H1 (cell line): ENCODE measurements around the gene KIT. TPM values are rescaled to one million over a fixed set of nuclear protein-coding genes. Genes with fewer than 3 reads are reported as not detected.

Experiments
- CTCF ChIA-PET: fragments of 300-600 bp; sonication (Branson Sonifier 250); formaldehyde crosslinking; loops from one replicate; lab custom pipeline; 2021; ENCODE audit not compliant: partially characterized antibody; lab: Charles Lee
- POLR2A ChIA-PET: fragments of 300-600 bp; sonication (Branson Sonifier 250); formaldehyde crosslinking; loops from one replicate; lab custom pipeline; 2021; ENCODE audit warnings: inconsistent platforms; ENCODE audit not compliant: partially characterized antibody; lab: Charles Lee
- DNase-seq, 2 experiments: peaks; one replicate each; pipeline versions ENCODE4 v3.0.0 to v3.0.0-alpha.2; 2010 to 2022; ENCODE audit warnings: low spot score in 2 of 2, low read depth in 1 of 2, mixed read lengths in 1 of 2
- FAIRE-seq: peaks from 2 replicates; lab custom pipeline; 2011; peaks lifted over from hg19 to GRCh38; lab: Jason Lieb, UNC
- H2AFZ ChIP-seq: 2 replicates; pipeline ENCODE4 v1.8.1; 2012; ENCODE audit warnings: low read length, inconsistent platforms
- H2AK5ac ChIP-seq: 2 replicates; pipeline ENCODE4 v1.6.1; 2013; ENCODE audit warnings: low read depth, low read length
- H2BK120ac ChIP-seq: replicated peaks from 2 replicates; pipeline ENCODE3; 2013; ENCODE audit warnings: low read depth, low read length, inconsistent platforms
- H2BK12ac ChIP-seq: 2 replicates; pipeline ENCODE4 v1.6.1; 2013; ENCODE audit warnings: low read depth, low read length
- H2BK15ac ChIP-seq: 2 replicates; pipeline ENCODE4 v1.6.1; 2013; ENCODE audit warnings: low read length
- H2BK20ac ChIP-seq: 2 replicates; pipeline ENCODE4 v1.6.1; 2013; ENCODE audit warnings: low read length
- H2BK5ac ChIP-seq: 2 replicates; pipeline ENCODE4 v1.6.1; 2013; ENCODE audit warnings: low read depth, low read length
- H3K14ac ChIP-seq: 2 replicates; pipeline ENCODE4 v1.6.1; 2013; ENCODE audit warnings: inconsistent platforms; ENCODE audit not compliant: insufficient read length
- H3K18ac ChIP-seq: 2 replicates; pipeline ENCODE4 v1.6.1; 2013; ENCODE audit warnings: low read length; ENCODE audit errors: extremely low read depth
- H3K23ac ChIP-seq: 2 replicates; pipeline ENCODE4 v1.6.1; 2013; ENCODE audit warnings: inconsistent platforms; ENCODE audit not compliant: insufficient read length
- H3K23me2 ChIP-seq: 2 replicates; pipeline ENCODE4 v1.6.1; 2013; ENCODE audit warnings: low read depth, low read length
- H3K27ac ChIP-seq: 2 replicates; pipeline ENCODE4 v1.6.1; 2011; ENCODE audit warnings: low read depth, low read length, inconsistent platforms
- H3K27me3 ChIP-seq, 4 experiments: replicated peaks in 1 of 4; 1 replicate in 1 of 4; 2 replicates in 3 of 4; pipeline versions ENCODE4 v1.6.1 to v1.8.1; 2011 to 2013; ENCODE audit warnings: low read length in 3 of 4, mild to moderate bottlenecking in 3 of 4, inconsistent platforms in 2 of 4, mixed read lengths in 2 of 4, moderate library complexity in 1 of 4; ENCODE audit not compliant: control insufficient read depth in 3 of 4, insufficient read depth in 3 of 4; ENCODE audit errors: extremely low read depth in 1 of 4
- H3K36me3 ChIP-seq, 4 experiments: 2 replicates each; pipeline versions ENCODE4 v1.6.1 to v1.8.1; 2011 to 2013; ENCODE audit warnings: mild to moderate bottlenecking in 4 of 4, low read length in 3 of 4, moderate library complexity in 2 of 4, control low read depth in 1 of 4, inconsistent platforms in 1 of 4; ENCODE audit not compliant: insufficient read depth in 4 of 4, control insufficient read depth in 2 of 4
- H3K4ac ChIP-seq: replicated peaks from 2 replicates; pipeline ENCODE3; 2013; ENCODE audit warnings: low read length, low read depth, mixed read lengths, inconsistent platforms; ENCODE audit not compliant: insufficient read length
- H3K4me1 ChIP-seq, 4 experiments: replicated peaks in 1 of 4; 1 replicate in 1 of 4; 2 replicates in 3 of 4; pipeline versions ENCODE4 v1.6.1 to v1.8.1; 2011 to 2013; ENCODE audit warnings: low read length in 3 of 4, inconsistent platforms in 2 of 4, mixed read lengths in 1 of 4; ENCODE audit not compliant: insufficient read depth in 4 of 4, control insufficient read depth in 3 of 4
- H3K4me2 ChIP-seq, 2 experiments: 2 replicates each; pipeline versions ENCODE4 v1.6.1 to v1.8.1; 2011 to 2013; ENCODE audit warnings: low read depth in 2 of 2, low read length in 2 of 2, control low read depth in 1 of 2, inconsistent platforms in 1 of 2, mild to moderate bottlenecking in 1 of 2; ENCODE audit not compliant: insufficient read depth in 1 of 2
- H3K4me3 ChIP-seq, 4 experiments: fragments of 200-600, 300-600 bp in 1 of 4; sonication (generic), shearing (Covaris generic), sonication (Bioruptor Twin) in 1 of 4; 2 replicates each; pipeline versions ENCODE4 v1.5.1 to v1.8.1; 2011 to 2016; ENCODE audit warnings: low read length in 4 of 4, low read depth in 3 of 4, control low read depth in 2 of 4, inconsistent platforms in 2 of 4, mild to moderate bottlenecking in 2 of 4, mixed read lengths in 1 of 4, moderate library complexity in 1 of 4; ENCODE audit not compliant: insufficient read depth in 2 of 4; ENCODE audit errors: extremely low read depth in 1 of 4
- H3K56ac ChIP-seq: replicated peaks from 2 replicates; pipeline ENCODE3; 2013; ENCODE audit warnings: low read depth, mild to moderate bottlenecking, mixed read lengths, low read length, inconsistent platforms; ENCODE audit not compliant: insufficient read length
- H3K79me1 ChIP-seq: 2 replicates; pipeline ENCODE4 v1.6.1; 2013; ENCODE audit warnings: low read depth, low read length, control low read depth
- H3K79me2 ChIP-seq, 2 experiments: 2 replicates each; pipeline versions ENCODE4 v1.6.1 to v1.8.1; 2012 to 2013; ENCODE audit warnings: low read length in 2 of 2, mild to moderate bottlenecking in 2 of 2, inconsistent platforms in 1 of 2; ENCODE audit not compliant: insufficient read depth in 2 of 2, control insufficient read depth in 1 of 2
- H3K9ac ChIP-seq, 4 experiments: replicated peaks in 1 of 4; 1 replicate in 1 of 4; 2 replicates in 3 of 4; pipeline versions ENCODE4 v1.6.1 to v1.8.1; 2011 to 2013; ENCODE audit warnings: low read depth in 3 of 4, low read length in 3 of 4, control low read depth in 2 of 4, mild to moderate bottlenecking in 2 of 4, moderate library complexity in 2 of 4, inconsistent platforms in 1 of 4; ENCODE audit errors: extremely low read depth in 1 of 4
- H3K9me3 ChIP-seq, 2 experiments: 2 replicates each; pipeline versions ENCODE4 v1.6.1 to v1.8.1; 2012 to 2013; ENCODE audit warnings: mild to moderate bottlenecking in 2 of 2, moderate library complexity in 2 of 2, control low read depth in 1 of 2, inconsistent platforms in 1 of 2, low read depth in 1 of 2, low read length in 1 of 2, mixed read lengths in 1 of 2; ENCODE audit not compliant: insufficient read depth in 2 of 2
- H4K20me1 ChIP-seq, 2 experiments: replicated peaks in 1 of 2; 2 replicates each; pipeline versions ENCODE3 to v1.8.1; 2011 to 2013; ENCODE audit warnings: inconsistent platforms in 2 of 2, low read length in 2 of 2, mild to moderate bottlenecking in 1 of 2; ENCODE audit not compliant: insufficient read depth in 2 of 2, control insufficient read depth in 1 of 2
- H4K5ac ChIP-seq: 2 replicates; pipeline ENCODE4 v1.6.1; 2013; ENCODE audit warnings: low read length, low read depth, mixed read lengths, inconsistent platforms; ENCODE audit not compliant: insufficient read length
- H4K8ac ChIP-seq: 2 replicates; pipeline ENCODE4 v1.8.0; 2013; ENCODE audit warnings: mild to moderate bottlenecking, moderate library complexity, low read length, inconsistent platforms; ENCODE audit not compliant: insufficient read depth; ENCODE audit errors: extremely low read depth
- H4K91ac ChIP-seq: replicated peaks from 2 replicates; pipeline ENCODE3; 2013; ENCODE audit warnings: low read length, mixed read lengths, inconsistent platforms; ENCODE audit not compliant: insufficient read length
- CBX8 ChIP-seq: fragments of 300-800, 300-1000 bp; sonication (generic); IDR thresholded peaks from 2 replicates; pipeline ENCODE4 v1.7.1; 2016; ENCODE audit warnings: low read depth, low read length, borderline replicate concordance
- CHD2 ChIP-seq: IDR thresholded peaks from 2 replicates; pipeline ENCODE4 v1.6.1; 2012; ENCODE audit warnings: low read length, improper control_type of control experiment
- HDAC2 ChIP-seq, 2 experiments: fragments of 300-600 bp in 1 of 2; sonication (generic) in 1 of 2; IDR thresholded peaks; 2 replicates each; pipeline ENCODE4 v1.6.1; 2011 to 2012; ENCODE audit warnings: low read depth in 2 of 2, low read length in 2 of 2, mild to moderate bottlenecking in 2 of 2, moderate library complexity in 2 of 2, borderline replicate concordance in 1 of 2, inconsistent platforms in 1 of 2
- KDM1A ChIP-seq: fragments of 200-600, 300-600 bp; sonication (generic); IDR thresholded peaks from 2 replicates; pipeline ENCODE4 v1.7.1; 2016; ENCODE audit warnings: mild to moderate bottlenecking, low read length, borderline replicate concordance
- KDM4A ChIP-seq: IDR thresholded peaks from one replicate; pipeline ENCODE4 v1.7.1; 2012; ENCODE audit warnings: low read depth, mild to moderate bottlenecking, moderate library complexity, low read length, inconsistent platforms; ENCODE audit not compliant: severe bottlenecking
- WGBS, 2 experiments: shearing (Covaris generic) in 1 of 2; methylation state at CpG; one replicate each; pipeline versions ENCODE4 v1.1.6 to v1.1.7; 2013 to 2015; ENCODE audit warnings: low lambda C conversion rate in 2 of 2, mixed read lengths in 2 of 2, inconsistent platforms in 1 of 2, low coverage in 1 of 2, missing lambda C conversion rate in 1 of 2; ENCODE audit not compliant: insufficient replicate concordance in 2 of 2, insufficient coverage in 1 of 2, insufficient read length in 1 of 2; ENCODE audit errors: extremely low coverage in 1 of 2, missing lambda C conversion rate in 1 of 2; 5-methylcytosine and 5-hydroxymethylcytosine counted together
- polyA plus RNA-seq, 7 experiments: library from polyadenylated mRNA; depleted of rRNA in 3 of 7; stranded (reverse) in 5 of 7; unstranded in 2 of 7; fragments of >200 nt in 5 of 7; fragments of 200-250 nt in 2 of 7; gene quantifications; 1 replicate in 5 of 7; 2 replicates in 1 of 7; 4 replicates in 1 of 7; pipeline versions ENCODE4 v1.2.1 to v1.2.3, GENCODE V29; 2011 to 2013; ENCODE audit warnings: missing spikeins in 2 of 7, mixed read lengths in 2 of 7
- total RNA-seq: library from RNA; stranded (reverse); fragmentation: NEBNext Ultra II Directional; extraction: Animal tissue kit (Norgen Biotek cat#: 25700); gene quantifications from 2 replicates; pipeline ENCODE4 v1.2.1, GENCODE V29; 2021

Gene KIT
- total and polyA plus RNA-seq, 2 of the 8 experiments (the other 6 are each of a cell fraction or from before 2014, with no cell fraction given): 14.4 to 24.8 TPM

- H3K27me3 ChIP-seq: no peaks in the 10 kb centered on the region
- POLR2A ChIA-PET: no interaction called here
- CTCF ChIA-PET: no interaction called here
- TF ChIP-seq CHD2: no peak
- no peak for TF ChIP-seq CBX8
- TF ChIP-seq KDM1A: no peak
- TF ChIP-seq KDM4A: no peak
- no peak for TF ChIP-seq HDAC2 (IDR thresholded peaks at IDR 0.05; ENCODE audit: borderline replicate concordance in 1 of 2, low read depth in 2 of 2, low read length in 2 of 2)
These were observed 72.8 kb downstream of the KIT start for GRCh38 chr4:54730581-54730980.

More at GRCh38 chr4:54730581-54730980, 72.8 kb downstream of the KIT start:
- Histone ChIP-seq H3K27ac (no peak overlapping the region), H3K79me2 (no peaks in the 10 kb centered on the region), H3K18ac (no peak overlapping the region), H3K4me2 (no peak overlapping the region), H3K36me3 (peaks cover 0 to 32% (median 13%) of the 10 kb centered on the region in 4 experiments; a peak in 5 of 8 replicates), H4K5ac (no peak overlapping the region), H4K8ac (no peak overlapping the region), H3K4me1 (peaks cover 0 to 3% (median 1%) of the 10 kb centered on the region in 4 experiments; a peak in 2 of 7 replicates), H3K23ac (no peak overlapping the region), H3K79me1 (no peaks in the 10 kb centered on the region), H3K14ac (no peak overlapping the region), H2BK120ac (no peak overlapping the region), H3K23me2 (no peaks in the 10 kb centered on the region), H3K4ac (no peak overlapping the region), H3K9me3 (no peaks in the 10 kb centered on the region), H2BK15ac (no peak overlapping the region), H2BK12ac (no peak overlapping the region), H4K20me1 (no peaks in the 10 kb centered on the region), H3K4me3 (no peak overlapping the region), H2AFZ (no peak overlapping the region), H3K9ac (no peak overlapping the region), H2BK5ac (no peak overlapping the region), H2BK20ac (no peak overlapping the region), H3K56ac (no peak overlapping the region), H4K91ac (no peak overlapping the region), H2AK5ac (no peak overlapping the region)
- DNase-seq: no peak
- no peak for FAIRE-seq
- WGBS, 2 experiments: 86% methylated on average over 3 of the region's 3 CpGs; no CpG with 5 or more reads in 1 of the 2 experiments
